Nephron (organoid): Measurements from ENCODE around the gene ROBO3.

Experiments
- H3K27ac Mint-ChIP-seq, 3 experiments: 2 replicates each; pipeline ENCODE4 v1.8.0; 2020; ENCODE audit warnings: mixed read lengths in 3 of 3, mild to moderate bottlenecking in 2 of 3, moderate library complexity in 1 of 3
- H3K27me3 Mint-ChIP-seq: 2 replicates; pipeline ENCODE4 v1.8.0; 2021; ENCODE audit warnings: low read depth, mild to moderate bottlenecking, moderate library complexity, mixed read lengths
- H3K36me3 Mint-ChIP-seq: 2 replicates; pipeline ENCODE4 v1.8.0; 2020; ENCODE audit warnings: low read depth, mixed read lengths
- H3K4me1 Mint-ChIP-seq: 2 replicates; pipeline ENCODE4 v1.8.0; 2020; ENCODE audit warnings: mixed read lengths
- H3K4me3 Mint-ChIP-seq, 3 experiments: 2 replicates each; pipeline ENCODE4 v1.8.0; 2020; ENCODE audit warnings: mild to moderate bottlenecking in 3 of 3, mixed read lengths in 3 of 3, moderate library complexity in 2 of 3
- H3K9me3 Mint-ChIP-seq: 2 replicates; pipeline ENCODE4 v1.8.0; 2020; ENCODE audit warnings: mixed read lengths
- CTCF ChIP-seq, 3 experiments: fragments of 200-600 bp; sonication (generic); IDR thresholded peaks; one replicate each; pipeline ENCODE4 v1.5.0; 2021; ENCODE audit warnings: antibody characterized with exemption in 3 of 3; ENCODE audit not compliant: unreplicated experiment in 3 of 3

ROBO3 gene

GRCh38 chr11:124865181-124865901, at the start of gene ROBO3:
ROBO3 (plus strand) TSS chr11:124865432; CDS start chr11:124865578, 146 bp downstream.
- no peak within 1 kb of the TSS for H3K27ac Mint-ChIP-seq
- peaks cover 26% of the 10 kb centered on the region for H3K4me1 Mint-ChIP-seq
- no peak for TF ChIP-seq CTCF (IDR thresholded peaks at IDR 0.05; ENCODE audit: unreplicated experiment in 3 of 3)
- no peaks in the 10 kb centered on the region for H3K36me3 Mint-ChIP-seq
- no peaks in the 10 kb centered on the region for H3K9me3 Mint-ChIP-seq
- H3K27me3 Mint-ChIP-seq = peaks cover 100% of the 10 kb centered on the region
- H3K4me3 Mint-ChIP-seq = peak within 1 kb of the TSS; percentile 44 to 57 (median 51)

- no peak for TF ChIP-seq CTCF (IDR thresholded peaks at IDR 0.05; ENCODE audit: unreplicated experiment in 3 of 3)
- H3K27ac Mint-ChIP-seq = no peak overlapping the region
- H3K36me3 Mint-ChIP-seq = no peaks in the 10 kb centered on the region
- peaks cover 33% of the 10 kb centered on the region for H3K27me3 Mint-ChIP-seq
- H3K4me1 Mint-ChIP-seq = no peaks in the 10 kb centered on the region
- H3K4me3 Mint-ChIP-seq = no peak overlapping the region
- no peaks in the 10 kb centered on the region for H3K9me3 Mint-ChIP-seq
These were observed 48.2 kb upstream of the ROBO3 start for GRCh38 chr11:124817036-124817435.

GRCh38 chr11:124821995-124822730, 43.1 kb upstream of the ROBO3 start:
- Mint-ChIP-seq H3K27me3 (peaks cover 23% of the 10 kb centered on the region), H3K4me1 (no peaks in the 10 kb centered on the region), H3K36me3 (no peaks in the 10 kb centered on the region), H3K27ac (no peak overlapping the region), H3K4me3 (no peak overlapping the region), H3K9me3 (no peaks in the 10 kb centered on the region)
- TF ChIP-seq CTCF (IDR thresholded peaks at IDR 0.05; ENCODE audit: unreplicated experiment in 3 of 3) = no peak

GRCh38 chr11:124823512-124824376, 41.5 kb upstream of the ROBO3 start:
- H3K9me3 Mint-ChIP-seq = no peaks in the 10 kb centered on the region
- no peak overlapping the region for H3K4me3 Mint-ChIP-seq
- peaks cover 17% of the 10 kb centered on the region for H3K27me3 Mint-ChIP-seq
- H3K36me3 Mint-ChIP-seq = no peaks in the 10 kb centered on the region
- H3K4me1 Mint-ChIP-seq = no peaks in the 10 kb centered on the region
- H3K27ac Mint-ChIP-seq = no peak overlapping the region
- TF ChIP-seq CTCF (IDR thresholded peaks at IDR 0.05; ENCODE audit: unreplicated experiment in 3 of 3) = no peak

- Mint-ChIP-seq H3K9me3 (no peaks in the 10 kb centered on the region), H3K4me3 (no peak overlapping the region), H3K4me1 (peaks cover 6% of the 10 kb centered on the region), H3K36me3 (no peaks in the 10 kb centered on the region), H3K27me3 (peaks cover 14% of the 10 kb centered on the region), H3K27ac (no peak overlapping the region)
- no peak for TF ChIP-seq CTCF (IDR thresholded peaks at IDR 0.05; ENCODE audit: unreplicated experiment in 3 of 3)
These were observed 39.4 kb upstream of the ROBO3 start for GRCh38 chr11:124825876-124826275.
